ENCODE results near the gene S100A3. TPM values are rescaled to one million over a fixed set of nuclear protein-coding genes. Genes with fewer than 3 reads are reported as not detected.

Gene S100A3
- polyA plus RNA-seq, 1 donor from 2014 or later: not detected

DNA sequence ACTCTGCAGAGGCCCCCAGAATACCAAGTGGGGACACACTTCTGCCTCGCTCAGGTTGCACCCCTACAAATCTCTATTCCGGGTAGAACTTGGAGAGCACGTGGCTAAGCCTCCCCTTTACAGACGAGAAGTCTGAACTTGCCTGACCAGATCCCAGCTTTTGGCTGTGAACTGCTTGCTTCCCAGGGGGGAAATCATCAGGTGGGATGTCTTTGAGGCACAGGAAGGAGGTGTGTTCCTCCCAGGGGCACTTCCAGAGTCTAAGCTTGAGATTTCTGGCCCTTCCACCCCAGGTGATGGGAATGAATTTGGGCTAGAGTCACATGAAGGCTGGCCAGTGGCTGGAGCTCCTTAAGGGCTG is 1.3 kb upstream of the S100A3 start:
- Histone ChIP-seq H3K36me3 (ENCODE audit: insufficient read depth, low read length) (no peaks in the 10 kb centered on the region), H2AFZ (ENCODE audit: low read depth, low read length) (no peak overlapping the region), H3K79me2 (replicated peaks; ENCODE audit: insufficient read depth, low read length) (no peaks in the 10 kb centered on the region), H4K20me1 (ENCODE audit: insufficient read depth) (no peaks in the 10 kb centered on the region), H3K27ac (ENCODE audit: low read length) (no peak overlapping the region), H3K9me3 (ENCODE audit: low read length) (no peaks in the 10 kb centered on the region), H3K27me3 (ENCODE audit: insufficient read depth, low read depth, low read length) (no peaks in the 10 kb centered on the region), H3K4me2 (ENCODE audit: low read length) (no peak overlapping the region), H3K4me3 (ENCODE audit: low read length) (no peak overlapping the region), H3K9me2 (ENCODE audit: insufficient read depth, low read length) (no peaks in the 10 kb centered on the region), H3K9ac (ENCODE audit: low read length) (no peak overlapping the region), H3F3A (ENCODE audit: insufficient read depth, low read length, poor library complexity, severe bottlenecking) (no peaks in the 10 kb centered on the region)
- TF ChIP-seq EP300 (conservative IDR thresholded peaks at IDR 0.05; ENCODE audit: poor library complexity, severe bottlenecking) (no peak), CTCF (IDR thresholded peaks at IDR 0.05; ENCODE audit: poor library complexity, severe bottlenecking) (no peak), TAF1 (IDR thresholded peaks at IDR 0.05; ENCODE audit: low read depth) (no peak), REST (IDR thresholded peaks at IDR 0.05; ENCODE audit: borderline replicate concordance) (no peak), EZH2 (IDR thresholded peaks at IDR 0.05; ENCODE audit: borderline replicate concordance, insufficient read depth, low read length, poor library complexity, severe bottlenecking) (no peak), POLR2AphosphoS5 (IDR thresholded peaks at IDR 0.05) (no peak), SMC3 (conservative IDR thresholded peaks at IDR 0.05; ENCODE audit: poor library complexity) (no peak), RAD21 (conservative IDR thresholded peaks at IDR 0.05) (no peak), MXI1 (conservative IDR thresholded peaks at IDR 0.05; ENCODE audit: poor library complexity, severe bottlenecking) (no peak)

DNA sequence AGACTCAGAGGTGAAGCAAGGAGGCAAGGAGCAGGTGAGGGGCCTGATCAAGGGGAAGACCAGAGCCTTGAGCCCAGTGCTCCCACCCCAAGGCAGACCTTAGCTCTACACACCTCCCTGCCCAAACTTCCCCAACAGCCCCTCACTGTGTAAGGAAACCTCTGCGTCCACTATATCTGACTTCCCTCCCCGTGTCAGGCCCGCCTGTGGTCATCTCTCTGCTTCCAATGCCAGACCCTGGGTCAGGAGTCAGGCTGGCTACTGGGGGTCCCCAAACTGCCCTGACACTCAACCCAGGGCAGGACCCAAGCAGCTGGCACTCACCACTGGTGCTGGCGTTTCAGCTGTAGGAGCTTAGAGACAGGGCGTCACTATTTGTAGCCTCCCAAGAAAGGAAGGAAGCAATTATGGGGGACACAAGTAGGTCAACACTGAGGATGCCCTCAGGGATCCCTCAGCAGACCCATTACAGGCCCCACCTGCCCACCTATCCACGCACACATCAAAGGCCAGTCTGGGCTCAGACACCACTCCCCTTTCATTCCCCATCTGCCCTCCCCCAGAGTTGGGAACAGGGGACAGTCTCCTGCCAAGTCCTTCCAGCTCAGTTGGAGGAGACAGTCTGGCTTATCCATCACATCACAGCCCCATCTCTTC is 811 bp upstream of the S100A3 start:
- no peak overlapping the region for H3K9ac ChIP-seq (ENCODE audit: low read length)
- H3K27me3 ChIP-seq (ENCODE audit: insufficient read depth, low read depth, low read length): no peaks in the 10 kb centered on the region
- H3K4me2 ChIP-seq (ENCODE audit: low read length): no peak overlapping the region
- no peaks in the 10 kb centered on the region for H3F3A ChIP-seq (ENCODE audit: insufficient read depth, low read length, poor library complexity, severe bottlenecking)
- TF ChIP-seq REST (IDR thresholded peaks at IDR 0.05; ENCODE audit: borderline replicate concordance) (no peak), CTCF (IDR thresholded peaks at IDR 0.05; ENCODE audit: poor library complexity, severe bottlenecking) (no peak), RAD21 (conservative IDR thresholded peaks at IDR 0.05) (no peak), EZH2 (IDR thresholded peaks at IDR 0.05; ENCODE audit: borderline replicate concordance, insufficient read depth, low read length, poor library complexity, severe bottlenecking) (no peak), POLR2AphosphoS5 (IDR thresholded peaks at IDR 0.05) (no peak), SMC3 (conservative IDR thresholded peaks at IDR 0.05; ENCODE audit: poor library complexity) (no peak), EP300 (conservative IDR thresholded peaks at IDR 0.05; ENCODE audit: poor library complexity, severe bottlenecking) (no peak), MXI1 (conservative IDR thresholded peaks at IDR 0.05; ENCODE audit: poor library complexity, severe bottlenecking) (no peak), TAF1 (IDR thresholded peaks at IDR 0.05; ENCODE audit: low read depth) (no peak)
- H3K9me3 ChIP-seq (ENCODE audit: low read length): no peaks in the 10 kb centered on the region
- H3K79me2 ChIP-seq (replicated peaks; ENCODE audit: insufficient read depth, low read length): no peaks in the 10 kb centered on the region
- H3K27ac ChIP-seq (ENCODE audit: low read length): no peak overlapping the region
- H3K9me2 ChIP-seq (ENCODE audit: insufficient read depth, low read length): no peaks in the 10 kb centered on the region
- no peak overlapping the region for H3K4me3 ChIP-seq (ENCODE audit: low read length)
- no peak overlapping the region for H2AFZ ChIP-seq (ENCODE audit: low read depth, low read length)
- H4K20me1 ChIP-seq (ENCODE audit: insufficient read depth): no peaks in the 10 kb centered on the region
- H3K36me3 ChIP-seq (ENCODE audit: insufficient read depth, low read length): no peaks in the 10 kb centered on the region

All from neural cell (in vitro differentiated cells).